ENCODE measurements around the gene MIX23. TPM values are rescaled to one million over a fixed set of nuclear protein-coding genes. Genes with fewer than 3 reads are reported as not detected.

MIX23 gene
- total and polyA plus RNA-seq, 12 donors, result 10.6 to 118 (median 36.9) TPM

GRCh38 chr3:122410111-122410510, 27.1 kb upstream of the MIX23 start:
- intact Hi-C loops (cut with DNase I), result no loop called here
- DNase-seq, result no peak
- peaks cover 3 to 21% of the 10 kb centered on the region in 2 donors for H3K4me1 ChIP-seq (replicated peaks in 1 of 2)
- no peak overlapping the region for H3K4me3 ChIP-seq
- H3K36me3 ChIP-seq (replicated peaks in 1 of 2), result peaks cover 0 to 64% of the 10 kb centered on the region in 2 donors
- H3K27me3 ChIP-seq, result no peaks in the 10 kb centered on the region
- H3K9me3 ChIP-seq (replicated peaks in 1 of 3), result no peaks in the 10 kb centered on the region
- WGBS, 4 donors, result 92 to 98% (median 95%) methylated on average over 4 of the region's 4 CpGs
- TF ChIP-seq CTCF (IDR thresholded peaks at IDR 0.05), result no peak
- TF ChIP-seq POLR2A (IDR thresholded peaks at IDR 0.05), result no peak
- no peak overlapping the region for H3K27ac ChIP-seq

- peaks cover 0 to 71% of the 10 kb centered on the region in 2 donors for H3K36me3 ChIP-seq (replicated peaks in 1 of 2)
- TF ChIP-seq CTCF (IDR thresholded peaks at IDR 0.05) (no peak), POLR2A (IDR thresholded peaks at IDR 0.05) (no peak)
- H3K9me3 ChIP-seq (replicated peaks in 1 of 3), result no peaks in the 10 kb centered on the region
- H3K27ac ChIP-seq, result peak overlapping the region in 2 of 5 donors; percentile 16 to 45
- no peak overlapping the region for H3K4me3 ChIP-seq
- H3K4me1 ChIP-seq (replicated peaks in 1 of 2), result peaks cover 0 to 15% of the 10 kb centered on the region in 2 donors
- DNase-seq, result no peak
- intact Hi-C loops (cut with DNase I), result no loop called here
- 76 to 89% (median 79%) methylated on average over 6 of the region's 6 CpGs for WGBS, 4 donors
- no peaks in the 10 kb centered on the region for H3K27me3 ChIP-seq
Observed at GRCh38 chr3:122409446-122409845, 26.4 kb upstream of the MIX23 start.

GRCh38 chr3:122407946-122408345, 24.9 kb upstream of the MIX23 start:
- Histone ChIP-seq H3K27ac (peak overlapping the region in 1 of 5 donors; percentile 17), H3K36me3 (replicated peaks in 1 of 2) (peaks cover 0 to 85% of the 10 kb centered on the region in 2 donors), H3K4me3 (no peak overlapping the region), H3K4me1 (replicated peaks in 1 of 2) (peaks cover 0 to 5% of the 10 kb centered on the region in 2 donors), H3K27me3 (no peaks in the 10 kb centered on the region), H3K9me3 (replicated peaks in 1 of 3) (no peaks in the 10 kb centered on the region)
- TF ChIP-seq CTCF (IDR thresholded peaks at IDR 0.05) (no peak), POLR2A (IDR thresholded peaks at IDR 0.05) (no peak)
- intact Hi-C loops (cut with DNase I), result no loop called here
- DNase-seq, result no peak
- 60 to 81% (median 70%) methylated on average over 1 of the region's 1 CpG for WGBS, 4 donors

- intact Hi-C loops (cut with DNase I), result no loop called here
- Histone ChIP-seq H3K4me1 (replicated peaks in 1 of 2) (peaks cover 0 to 3% of the 10 kb centered on the region in 2 donors), H3K4me3 (no peak overlapping the region), H3K36me3 (replicated peaks in 1 of 2) (peaks cover 0 to 80% of the 10 kb centered on the region in 2 donors), H3K27me3 (no peaks in the 10 kb centered on the region), H3K27ac (no peak overlapping the region), H3K9me3 (replicated peaks in 1 of 3) (no peaks in the 10 kb centered on the region)
- TF ChIP-seq POLR2A (IDR thresholded peaks at IDR 0.05) (no peak), CTCF (IDR thresholded peaks at IDR 0.05) (no peak)
- no peak for DNase-seq
- WGBS, 4 donors, result 80 to 100% (median 91%) methylated on average over 4 of the region's 4 CpGs
Observed at GRCh38 chr3:122406198-122406597, 23.2 kb upstream of the MIX23 start.
